HEK293 (cell line): ENCODE measurements around the gene C5orf46.

Source experiments
- CTCF ChIA-PET: fragments of 350-600 bp; formaldehyde crosslinking; extraction: SDS; loops from one replicate; lab custom pipeline; 2021; ENCODE audit warnings: antibody characterized with exemption; lab: Yijun Ruan, JAX
- POLR2A ChIA-PET: fragments of 300-600 bp; formaldehyde crosslinking; extraction: SDS; loops from one replicate; lab custom pipeline; 2020; ENCODE audit warnings: antibody characterized with exemption, inconsistent platforms; lab: Yijun Ruan, JAX
- H3K27ac ChIP-seq: fragments of 200-500 bp; sonication (Bioruptor generic); 2 replicates; pipeline ENCODE4 v1.5.1; 2014; ENCODE audit warnings: low read depth, low read length, control low read depth, inconsistent platforms; ENCODE audit errors: extremely low read depth
- H3K36me3 ChIP-seq, 2 experiments: fragments of 200-500 bp in 1 of 2; sonication (Bioruptor generic) in 1 of 2; 1 replicate in 1 of 2; 2 replicates in 1 of 2; pipeline ENCODE4 v1.5.1; 2014 to 2017; ENCODE audit warnings: inconsistent platforms in 2 of 2, low read length in 2 of 2; ENCODE audit not compliant: control insufficient read depth in 2 of 2, insufficient read depth in 1 of 2
- H3K4me1 ChIP-seq: fragments of 200-500 bp; sonication (Bioruptor generic); 2 replicates; pipeline ENCODE4 v1.5.1; 2014; ENCODE audit warnings: mild to moderate bottlenecking, low read length, inconsistent platforms; ENCODE audit not compliant: control insufficient read depth, insufficient read depth
- H3K4me3 ChIP-seq: 2 replicates; pipeline ENCODE4 v1.5.1; 2011; ENCODE audit warnings: low read depth, mild to moderate bottlenecking, control low read depth, low read length, moderate library complexity
- H3K9me3 ChIP-seq: fragments of 200-500 bp; sonication (Bioruptor generic); 2 replicates; pipeline ENCODE4 v1.5.1; 2014; ENCODE audit warnings: low read depth, low read length, inconsistent platforms; ENCODE audit not compliant: control insufficient read depth, insufficient read depth
- HOXA7 ChIP-seq: sonication (generic); formaldehyde crosslinking; IDR thresholded peaks from 2 replicates; pipeline ENCODE4 v1.8.1; 2022; ENCODE audit warnings: missing genetic modification reagents, borderline replicate concordance
- KLF1 ChIP-seq: fragments of 450-650 bp; formaldehyde crosslinking; IDR thresholded peaks from 2 replicates; pipeline ENCODE4 v1.5.1; 2016; ENCODE audit warnings: missing biosample characterization, missing genetic modification characterization
- KLF7 ChIP-seq: fragments of 450-650 bp; formaldehyde crosslinking; IDR thresholded peaks from 2 replicates; pipeline ENCODE4 v1.5.1; 2016; ENCODE audit warnings: missing biosample characterization, missing genetic modification characterization, borderline replicate concordance
- KLF8 ChIP-seq: fragments of 450-650 bp; formaldehyde crosslinking; IDR thresholded peaks from 2 replicates; pipeline ENCODE4 v1.5.1; 2016; ENCODE audit warnings: missing biosample characterization, missing genetic modification characterization
- SP3 ChIP-seq: fragments of 450-650 bp; formaldehyde crosslinking; IDR thresholded peaks from 2 replicates; pipeline ENCODE4 v1.5.1; 2016; ENCODE audit warnings: missing biosample characterization, missing genetic modification characterization
- SP7 ChIP-seq: fragments of 450-650 bp; formaldehyde crosslinking; IDR thresholded peaks from 2 replicates; pipeline ENCODE4 v1.5.1; 2016; ENCODE audit warnings: missing biosample characterization, missing genetic modification characterization
- ZBTB7A ChIP-seq: fragments of 450-650 bp; formaldehyde crosslinking; IDR thresholded peaks from 2 replicates; pipeline ENCODE4 v1.5.1; 2016; ENCODE audit warnings: low read depth, missing biosample characterization, missing genetic modification characterization
- ZEB2 ChIP-seq: fragments of 450-650 bp; formaldehyde crosslinking; IDR thresholded peaks from 2 replicates; pipeline ENCODE4 v1.5.1; 2016; ENCODE audit warnings: missing biosample characterization, missing genetic modification characterization
- ZNF138 ChIP-seq: fragments of 450-650 bp; formaldehyde crosslinking; IDR thresholded peaks from 2 replicates; pipeline ENCODE4 v1.5.1; 2016; ENCODE audit warnings: missing biosample characterization, missing genetic modification characterization, borderline replicate concordance
- ZNF169 ChIP-seq: fragments of 450-650 bp; formaldehyde crosslinking; IDR thresholded peaks from 2 replicates; pipeline ENCODE4 v1.5.1; 2016; ENCODE audit warnings: missing biosample characterization, missing genetic modification characterization
- ZNF549 ChIP-seq: fragments of 450-650 bp; IDR thresholded peaks from 2 replicates; pipeline ENCODE4 v1.5.1; 2018; ENCODE audit warnings: missing biosample characterization, missing genetic modification characterization, mild to moderate bottlenecking, inconsistent platforms, moderate library complexity
- ZNF558 ChIP-seq: fragments of 450-650 bp; formaldehyde crosslinking; IDR thresholded peaks from 2 replicates; pipeline ENCODE4 v1.5.1; 2016; ENCODE audit warnings: missing biosample characterization, missing genetic modification characterization
- ZNF621 ChIP-seq: fragments of 450-650 bp; formaldehyde crosslinking; IDR thresholded peaks from 2 replicates; pipeline ENCODE4 v1.5.1; 2017; ENCODE audit warnings: missing biosample characterization, missing genetic modification characterization
- ZNF624 ChIP-seq: fragments of 450-650 bp; formaldehyde crosslinking; IDR thresholded peaks from 2 replicates; pipeline ENCODE4 v1.5.1; 2017; ENCODE audit warnings: missing biosample characterization, missing genetic modification characterization
- ZNF654 ChIP-seq: fragments of 450-650 bp; formaldehyde crosslinking; IDR thresholded peaks from 2 replicates; pipeline ENCODE4 v1.5.1; 2016; ENCODE audit warnings: low read depth, missing biosample characterization, missing genetic modification characterization
- ZNF707 ChIP-seq: fragments of 450-650 bp; formaldehyde crosslinking; IDR thresholded peaks from 2 replicates; pipeline ENCODE4 v1.5.1; 2016; ENCODE audit warnings: missing biosample characterization, missing genetic modification characterization
- ZNF777 ChIP-seq: fragments of 450-650 bp; formaldehyde crosslinking; IDR thresholded peaks from 2 replicates; pipeline ENCODE4 v1.5.1; 2017; ENCODE audit warnings: missing biosample characterization, missing genetic modification characterization, borderline replicate concordance
- ZNF843 ChIP-seq: fragments of 450-650 bp; formaldehyde crosslinking; IDR thresholded peaks from 2 replicates; pipeline ENCODE4 v1.5.1; 2016; ENCODE audit warnings: missing biosample characterization, missing genetic modification characterization
- ZSCAN16 ChIP-seq: fragments of 450-650 bp; formaldehyde crosslinking; IDR thresholded peaks from 2 replicates; pipeline ENCODE4 v1.5.1; 2016; ENCODE audit warnings: missing biosample characterization, missing genetic modification characterization
- TF ChIP-seq, protein P1 (sequence below): fragments of 450-650 bp; formaldehyde crosslinking; IDR thresholded peaks from 2 replicates; pipeline ENCODE4 v1.5.1; 2016; ENCODE audit warnings: missing biosample characterization, missing genetic modification characterization
- TF ChIP-seq, protein P2 (sequence below): fragments of 450-650 bp; formaldehyde crosslinking; IDR thresholded peaks from 2 replicates; pipeline ENCODE4 v1.5.1; 2016; ENCODE audit warnings: missing biosample characterization, missing genetic modification characterization

The C5orf46 gene

DNA sequence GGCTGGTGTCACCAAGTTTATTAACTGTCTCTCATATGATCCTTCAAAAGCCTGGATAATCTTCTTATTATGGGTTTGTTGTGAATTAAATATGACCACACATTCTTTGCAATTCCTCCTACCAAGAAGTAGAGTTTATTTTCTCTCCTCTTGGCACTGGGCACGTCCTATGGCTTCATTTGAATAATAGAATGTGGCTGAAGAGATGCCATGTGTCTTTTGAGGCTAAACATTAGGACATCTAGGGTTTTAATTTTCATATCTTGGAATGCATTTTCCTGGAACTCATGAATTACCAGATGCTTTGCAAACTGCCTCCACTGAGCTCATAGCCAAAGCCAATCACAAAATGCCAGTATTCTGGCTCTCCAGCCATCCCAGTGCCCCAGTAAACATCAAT lies 47.8 kb downstream of the C5orf46 start:
- Histone ChIP-seq H3K36me3 (no peaks in the 10 kb centered on the region), H3K9me3 (no peaks in the 10 kb centered on the region), H3K27ac (no peak overlapping the region), H3K4me1 (no peaks in the 10 kb centered on the region), H3K4me3 (no peak overlapping the region)
- ChIA-PET CTCF (interaction anchor here (0.9 to 9.4 kb wide), 13 partner anchors 11 to 350 kb away, joined by 3 to 172 read pairs (median 5); no protein-coding TSS in a partner anchor), POLR2A (no interaction called here)
- TF ChIP-seq KLF7 (tag by site-specific recombination) (no peak), ZEB2 (tag by site-specific recombination) (no peak), ZNF549 (tag by site-specific recombination) (no peak), ZNF843 (tag by site-specific recombination) (no peak)

DNA sequence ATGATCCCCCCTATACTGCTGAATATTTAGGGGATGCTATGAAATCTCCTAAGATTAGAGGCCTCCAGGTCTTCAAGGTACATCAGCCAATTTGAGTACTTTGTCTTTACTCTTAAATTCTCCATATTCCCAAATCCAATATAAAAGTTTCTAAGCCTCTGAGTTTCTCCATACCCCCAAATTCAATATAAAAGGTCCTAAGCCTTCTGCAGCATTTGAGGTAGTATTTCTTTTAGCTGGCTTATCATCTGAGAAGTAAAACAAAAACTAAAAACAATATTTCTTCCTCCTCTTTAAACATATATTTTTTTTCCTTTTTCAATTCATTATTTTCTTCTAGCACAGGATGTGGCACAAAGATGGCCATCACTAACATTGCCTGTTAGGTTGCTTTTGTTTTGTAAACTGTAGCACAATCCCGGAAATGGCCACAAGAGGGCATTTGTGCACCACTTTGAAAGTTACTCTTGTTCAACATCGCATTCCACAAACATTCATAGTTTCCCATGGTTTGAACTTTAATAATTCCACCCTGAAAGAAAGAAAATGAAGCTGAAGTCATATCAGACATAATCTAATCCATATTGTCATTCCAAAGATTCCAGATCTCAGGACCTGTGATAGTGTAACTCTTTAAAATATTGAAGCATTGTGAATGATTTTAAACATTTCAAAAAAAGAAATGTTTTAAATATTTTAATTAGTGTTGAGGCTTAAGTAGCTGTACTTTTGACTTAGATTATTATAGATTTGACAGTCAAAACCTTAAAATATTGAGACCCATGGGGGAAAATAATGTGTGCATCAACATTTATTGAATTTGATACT lies 48.8 kb downstream of the C5orf46 start:
- no peak for TF ChIP-seq KLF8 (tag by site-specific recombination)
- TF ChIP-seq ZNF654: peak; percentile 81
- TF ChIP-seq, all 188 proteins: peak for 1
- Histone ChIP-seq H3K4me3 (no peak overlapping the region), H3K9me3 (no peaks in the 10 kb centered on the region), H3K4me1 (no peaks in the 10 kb centered on the region), H3K36me3 (no peaks in the 10 kb centered on the region), H3K27ac (no peak overlapping the region)
- ChIA-PET POLR2A (no interaction called here), CTCF (interaction anchor here (0.6 to 9.4 kb wide), 50 partner anchors 12 to 1177 kb away, joined by 3 to 172 read pairs (median 4); partner anchors contain the start of gene SCGB3A2)

DNA sequence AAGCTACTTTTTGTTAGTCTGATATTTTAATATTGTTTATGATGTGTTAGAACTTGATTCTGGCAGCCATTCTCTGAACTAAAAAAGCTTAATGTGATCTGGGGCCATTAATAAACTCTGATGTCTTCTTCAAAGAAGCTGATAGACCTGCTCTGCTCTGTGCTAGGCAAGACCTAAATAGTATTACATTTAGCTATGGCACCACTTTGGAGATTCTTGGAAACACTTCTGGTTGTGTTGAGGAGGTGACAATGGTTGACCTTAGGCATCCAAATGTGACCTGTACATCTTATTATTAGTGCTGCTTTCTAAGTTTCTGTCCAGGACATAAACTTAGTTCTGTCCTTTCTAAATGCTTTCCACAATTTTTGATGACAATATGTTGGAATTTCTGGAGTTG lies 49.5 kb downstream of the C5orf46 start:
- no peaks in the 10 kb centered on the region for H3K36me3 ChIP-seq
- TF ChIP-seq ZBTB7A (tag by site-specific recombination) (no peak), ZNF169 (tag by site-specific recombination) (no peak), ZNF707 (tag by site-specific recombination) (no peak), ZNF558 (no peak), ZNF138 (no peak), SP3 (no peak), ZSCAN16 (tag by site-specific recombination) (no peak), ZNF777 (tag by site-specific recombination) (no peak), ZNF621 (tag by site-specific recombination) (no peak), ZNF624 (tag by site-specific recombination) (no peak), KLF1 (no peak), HOXA7 (CRISPR knock-in tag) (no peak), SP7 (tag by site-specific recombination) (no peak)
- TF ChIP-seq, protein P1, sequence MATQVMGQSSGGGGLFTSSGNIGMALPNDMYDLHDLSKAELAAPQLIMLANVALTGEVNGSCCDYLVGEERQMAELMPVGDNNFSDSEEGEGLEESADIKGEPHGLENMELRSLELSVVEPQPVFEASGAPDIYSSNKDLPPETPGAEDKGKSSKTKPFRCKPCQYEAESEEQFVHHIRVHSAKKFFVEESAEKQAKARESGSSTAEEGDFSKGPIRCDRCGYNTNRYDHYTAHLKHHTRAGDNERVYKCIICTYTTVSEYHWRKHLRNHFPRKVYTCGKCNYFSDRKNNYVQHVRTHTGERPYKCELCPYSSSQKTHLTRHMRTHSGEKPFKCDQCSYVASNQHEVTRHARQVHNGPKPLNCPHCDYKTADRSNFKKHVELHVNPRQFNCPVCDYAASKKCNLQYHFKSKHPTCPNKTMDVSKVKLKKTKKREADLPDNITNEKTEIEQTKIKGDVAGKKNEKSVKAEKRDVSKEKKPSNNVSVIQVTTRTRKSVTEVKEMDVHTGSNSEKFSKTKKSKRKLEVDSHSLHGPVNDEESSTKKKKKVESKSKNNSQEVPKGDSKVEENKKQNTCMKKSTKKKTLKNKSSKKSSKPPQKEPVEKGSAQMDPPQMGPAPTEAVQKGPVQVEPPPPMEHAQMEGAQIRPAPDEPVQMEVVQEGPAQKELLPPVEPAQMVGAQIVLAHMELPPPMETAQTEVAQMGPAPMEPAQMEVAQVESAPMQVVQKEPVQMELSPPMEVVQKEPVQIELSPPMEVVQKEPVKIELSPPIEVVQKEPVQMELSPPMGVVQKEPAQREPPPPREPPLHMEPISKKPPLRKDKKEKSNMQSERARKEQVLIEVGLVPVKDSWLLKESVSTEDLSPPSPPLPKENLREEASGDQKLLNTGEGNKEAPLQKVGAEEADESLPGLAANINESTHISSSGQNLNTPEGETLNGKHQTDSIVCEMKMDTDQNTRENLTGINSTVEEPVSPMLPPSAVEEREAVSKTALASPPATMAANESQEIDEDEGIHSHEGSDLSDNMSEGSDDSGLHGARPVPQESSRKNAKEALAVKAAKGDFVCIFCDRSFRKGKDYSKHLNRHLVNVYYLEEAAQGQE (tag by site-specific recombination): no peak
- TF ChIP-seq, protein P2, sequence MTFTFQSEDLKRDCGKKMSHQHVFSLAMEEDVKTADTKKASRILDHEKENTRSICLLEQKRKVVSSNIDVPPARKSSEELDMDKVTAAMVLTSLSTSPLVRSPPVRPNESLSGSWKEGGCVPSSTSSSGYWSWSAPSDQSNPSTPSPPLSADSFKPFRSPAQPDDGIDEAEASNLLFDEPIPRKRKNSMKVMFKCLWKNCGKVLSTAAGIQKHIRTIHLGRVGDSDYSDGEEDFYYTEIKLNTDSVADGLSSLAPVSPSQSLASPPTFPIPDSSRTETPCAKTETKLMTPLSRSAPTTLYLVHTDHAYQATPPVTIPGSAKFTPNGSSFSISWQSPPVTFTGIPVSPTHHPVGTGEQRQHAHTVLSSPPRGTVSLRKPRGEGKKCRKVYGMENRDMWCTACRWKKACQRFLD (tag by site-specific recombination): no peak
- no peak overlapping the region for H3K4me3 ChIP-seq
- H3K9me3 ChIP-seq: no peaks in the 10 kb centered on the region
- POLR2A ChIA-PET: no interaction called here
- no peaks in the 10 kb centered on the region for H3K4me1 ChIP-seq
- CTCF ChIA-PET: interaction anchor here (0.6 to 9.4 kb wide), 17 partner anchors 11 to 1150 kb away, joined by 3 to 172 read pairs (median 6); no protein-coding TSS in a partner anchor
- H3K27ac ChIP-seq: no peak overlapping the region
